Middle frontal gyrus (tissue), 1 donor: ENCODE results near the gene STOM.

Source experiments
- DNase-seq: peaks from one replicate; pipeline ENCODE4 v3.0.0-alpha.2; 2015; ENCODE audit warnings: low spot score; ENCODE audit errors: extremely low spot score

STOM gene

DNA sequence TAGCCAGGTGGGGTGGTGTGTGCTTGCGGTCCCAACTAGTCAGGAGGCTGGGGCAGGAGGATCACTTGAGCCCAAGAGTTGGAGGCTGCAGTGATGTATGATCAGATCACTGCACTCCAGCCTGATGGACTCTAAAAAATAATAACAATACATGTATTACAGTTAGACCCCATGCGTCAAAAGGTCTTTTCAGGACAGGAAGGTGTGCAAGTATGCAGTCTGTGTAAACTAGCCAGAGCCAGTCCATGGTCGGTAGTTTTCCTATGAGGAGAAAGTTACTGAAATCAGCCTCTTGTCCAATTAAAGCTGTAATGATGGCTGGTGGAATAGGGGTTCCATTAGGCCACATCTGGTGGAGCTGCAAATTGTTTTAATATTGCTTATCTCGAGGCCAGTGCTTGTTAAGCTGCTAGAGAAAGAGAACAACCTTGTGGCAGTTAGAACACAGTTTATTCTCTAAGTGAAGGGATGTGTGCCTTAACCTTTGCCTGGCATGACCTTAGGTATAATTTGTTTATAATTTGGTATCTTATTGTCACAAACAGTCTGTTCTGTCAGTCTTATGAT, 1.5 kb upstream of the STOM start:
- no peak for DNase-seq

DNA sequence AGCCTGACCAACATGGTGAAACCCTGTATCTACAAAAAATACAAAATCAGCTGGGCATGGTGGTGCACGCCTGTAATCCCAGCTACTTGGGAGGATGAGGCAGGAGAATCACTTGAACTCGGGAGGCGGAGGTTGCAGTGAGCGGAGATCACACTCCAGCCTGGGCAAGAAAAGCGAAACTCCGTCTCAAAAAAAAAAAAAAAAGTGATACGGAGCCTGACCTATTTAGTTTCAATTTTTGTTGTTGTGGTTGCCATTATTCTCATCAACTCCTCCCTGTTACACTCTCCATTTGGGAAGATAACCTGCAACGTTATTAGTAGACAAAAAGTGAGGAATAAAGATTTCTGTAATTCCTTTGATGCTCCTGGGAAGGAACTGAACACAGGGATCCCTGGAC, 1.3 kb downstream of the STOM start:
- DNase-seq: no peak

DNA sequence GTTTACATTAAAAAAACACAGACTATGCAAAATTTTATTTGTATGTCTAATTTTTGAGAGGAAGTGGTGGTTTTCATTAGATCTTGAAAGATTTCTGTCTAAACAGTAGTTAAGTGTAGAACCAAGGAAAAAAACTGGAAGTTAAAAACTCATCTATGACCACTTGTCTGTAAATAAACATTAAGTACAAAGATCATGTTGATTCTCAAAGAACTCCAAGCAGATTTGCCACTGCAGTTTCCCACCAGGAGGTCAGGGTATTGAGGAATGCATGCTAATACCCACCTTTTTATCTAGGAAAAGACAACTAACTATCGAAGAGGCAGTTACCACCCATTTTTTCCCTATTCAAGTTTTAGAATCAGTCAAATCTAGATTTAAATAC, 1.9 kb downstream of the STOM start:
- no peak for DNase-seq

DNA sequence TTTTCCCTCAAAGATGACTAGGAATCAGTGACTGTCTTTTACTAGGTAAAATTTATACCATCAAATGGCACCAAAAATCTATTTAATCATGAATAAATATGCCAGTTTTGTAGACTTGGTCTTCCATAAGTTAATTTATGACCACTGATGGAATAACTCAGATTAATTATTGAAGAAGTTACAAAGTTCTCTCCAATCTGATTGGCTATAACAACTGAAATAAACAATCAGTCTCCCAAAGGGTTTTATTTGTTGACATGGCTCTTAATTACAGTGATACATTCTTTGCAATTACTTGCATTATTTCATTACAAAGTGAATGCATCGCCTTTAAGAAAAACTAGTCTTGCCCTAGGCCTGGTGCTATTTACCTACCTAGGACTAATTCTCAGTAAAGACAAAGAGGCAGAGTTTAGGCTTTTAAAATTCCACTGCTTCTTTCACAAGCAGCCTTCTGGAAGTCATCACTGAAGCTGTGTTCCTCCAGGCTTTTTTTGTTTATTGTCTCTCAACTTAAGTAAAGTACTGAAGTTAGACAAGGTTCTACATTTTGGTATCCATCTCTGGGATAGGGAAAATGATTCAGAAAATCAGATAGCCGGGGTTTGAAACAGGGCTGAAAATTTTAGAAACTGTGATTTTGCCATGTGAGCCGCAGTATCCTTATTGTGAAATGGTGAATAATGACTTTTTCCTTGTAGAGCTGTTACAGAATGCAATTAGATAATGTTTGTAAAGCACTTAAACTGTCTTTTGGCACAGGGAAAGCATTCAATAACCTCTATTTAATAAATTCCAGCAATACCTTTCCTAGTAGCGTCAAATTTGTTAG, 2.5 kb downstream of the STOM start:
- DNase-seq: no peak

DNA sequence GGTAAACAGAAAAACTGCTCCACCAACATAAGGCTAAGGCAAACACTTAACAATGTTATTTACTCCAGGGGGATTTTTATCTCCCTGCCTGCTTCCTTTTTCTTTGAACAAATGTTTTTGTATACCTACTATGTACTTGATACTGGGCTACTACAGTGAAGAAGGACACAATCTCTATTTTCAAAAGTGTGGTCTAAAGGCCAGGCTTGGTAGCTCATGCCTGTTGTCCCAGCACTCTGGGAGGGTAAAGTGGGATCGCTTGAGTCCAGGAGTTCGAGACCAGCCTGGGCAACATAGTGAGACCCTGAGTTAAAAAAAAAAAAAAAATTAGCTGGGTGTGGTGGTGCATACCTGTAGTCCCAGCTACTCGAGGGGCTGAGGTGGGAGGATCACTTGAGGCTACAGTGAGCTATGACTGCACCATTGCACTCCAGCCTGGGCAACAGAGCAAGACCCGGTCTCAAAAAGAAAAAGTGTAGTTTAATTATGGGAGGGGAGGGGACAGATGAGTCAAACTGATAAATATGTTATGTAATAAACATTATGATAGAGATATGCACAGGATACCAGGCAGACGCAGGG, 3.3 kb downstream of the STOM start:
- DNase-seq: no peak

DNA sequence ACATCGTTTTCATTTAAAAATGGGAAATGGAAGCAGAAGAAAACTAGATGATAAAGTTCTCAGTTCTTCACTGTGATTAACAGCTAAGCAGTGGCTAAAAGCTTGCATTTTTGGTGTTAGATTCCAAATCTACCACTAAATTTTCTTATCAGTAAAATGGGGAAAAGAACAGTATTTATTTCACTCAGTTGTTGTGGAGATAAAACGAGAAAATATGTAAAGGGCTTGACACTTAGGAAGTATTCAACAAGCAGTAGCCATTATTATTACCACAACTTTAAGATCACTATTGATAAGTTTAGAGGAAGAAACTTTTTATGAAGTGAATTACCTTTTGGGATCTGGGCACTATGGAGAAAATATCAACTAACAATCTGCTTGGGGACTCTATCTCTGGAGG, 4.5 kb downstream of the STOM start:
- DNase-seq: no peak

DNA sequence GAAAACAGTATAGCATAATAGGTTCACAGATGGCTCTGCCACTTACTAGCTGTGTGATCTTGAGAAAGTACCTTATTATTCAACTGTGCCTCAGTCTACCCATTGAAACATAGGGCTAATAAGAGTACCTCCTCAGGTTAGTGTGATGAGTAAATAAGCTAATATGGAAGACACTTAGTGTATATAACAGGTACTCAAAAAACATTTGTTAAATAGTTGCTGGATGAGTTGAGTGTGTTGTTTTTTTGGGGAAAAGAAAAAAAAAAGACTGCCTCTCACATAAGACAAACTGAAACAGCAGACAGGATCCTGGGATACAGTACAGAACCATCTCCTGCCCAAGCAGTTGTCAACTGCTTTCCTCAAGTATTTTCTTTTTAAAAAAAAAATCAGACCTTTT, 5.2 kb downstream of the STOM start:
- DNase-seq: no peak

DNA sequence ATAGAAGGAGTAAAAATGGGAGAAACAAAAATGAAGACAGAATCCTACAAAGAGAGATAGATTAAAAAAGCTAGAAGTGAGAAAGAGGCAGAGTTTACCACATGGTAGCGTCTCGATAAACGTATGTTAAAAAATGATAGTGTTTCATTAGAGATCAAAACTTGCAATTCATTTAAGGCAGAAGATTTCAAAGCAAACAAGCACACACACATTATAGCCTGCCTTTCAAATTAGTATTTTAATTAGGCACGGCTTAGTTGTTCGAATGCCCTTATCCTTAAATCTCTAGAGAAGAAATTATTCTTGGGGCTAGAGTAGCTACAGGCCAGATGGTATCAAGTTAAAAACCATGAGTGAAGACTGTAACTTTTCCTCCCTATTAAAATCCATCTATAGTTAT, 6.0 kb downstream of the STOM start:
- no peak for DNase-seq

DNA sequence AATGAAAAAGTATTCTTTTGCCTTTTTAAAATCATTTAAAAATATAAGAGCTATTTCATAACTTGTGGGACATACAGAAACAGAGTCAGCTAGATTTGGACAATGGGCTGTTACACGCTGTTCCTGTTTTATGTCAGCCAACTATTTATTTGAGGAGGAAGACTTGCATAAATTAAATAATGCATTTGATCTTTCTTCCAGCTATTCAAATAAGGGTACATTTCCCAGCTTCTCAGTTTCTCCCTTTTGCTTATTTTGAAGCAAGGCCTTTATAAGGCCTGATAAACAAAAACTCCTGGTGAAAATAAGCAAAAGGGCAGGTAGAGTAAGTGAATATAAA, 6.5 kb downstream of the STOM start:
- no peak for DNase-seq

DNA sequence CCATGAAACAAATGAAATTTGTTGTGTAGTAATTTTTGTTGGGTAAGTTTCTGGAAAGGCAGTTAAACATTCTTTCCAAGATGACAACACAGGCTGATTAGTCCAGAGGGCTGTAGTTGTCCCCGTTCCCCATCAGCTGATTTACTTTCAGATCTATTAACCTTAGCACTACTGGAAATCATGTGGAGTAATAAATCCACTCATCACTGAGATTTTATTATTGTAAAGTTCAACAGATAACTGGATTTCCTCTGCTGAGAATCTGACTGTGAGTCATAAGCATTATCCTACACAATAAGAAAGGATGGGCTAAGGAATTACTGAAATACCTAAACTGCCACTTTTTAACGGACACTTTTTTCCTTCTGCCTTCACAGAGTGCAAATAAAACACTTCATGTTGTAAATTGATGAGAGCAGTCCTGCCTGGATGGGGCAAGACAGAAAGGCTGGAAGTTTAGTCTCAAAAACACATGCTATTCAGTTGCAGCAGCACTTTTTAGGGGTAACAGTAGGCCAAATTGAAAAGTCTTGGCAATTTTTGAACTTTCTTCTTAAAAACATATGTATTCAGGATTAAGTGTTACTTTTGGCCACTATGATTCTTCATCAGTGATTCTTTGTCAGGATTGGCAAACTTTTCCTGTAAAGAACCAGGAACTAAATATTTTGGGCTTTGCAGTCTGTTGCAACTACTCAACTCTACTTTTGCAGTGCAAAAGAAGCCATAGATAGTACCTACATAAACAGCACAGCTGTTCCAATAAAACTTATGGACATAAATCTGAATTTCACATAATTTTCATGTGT, 7.0 kb downstream of the STOM start:
- DNase-seq: no peak

DNA sequence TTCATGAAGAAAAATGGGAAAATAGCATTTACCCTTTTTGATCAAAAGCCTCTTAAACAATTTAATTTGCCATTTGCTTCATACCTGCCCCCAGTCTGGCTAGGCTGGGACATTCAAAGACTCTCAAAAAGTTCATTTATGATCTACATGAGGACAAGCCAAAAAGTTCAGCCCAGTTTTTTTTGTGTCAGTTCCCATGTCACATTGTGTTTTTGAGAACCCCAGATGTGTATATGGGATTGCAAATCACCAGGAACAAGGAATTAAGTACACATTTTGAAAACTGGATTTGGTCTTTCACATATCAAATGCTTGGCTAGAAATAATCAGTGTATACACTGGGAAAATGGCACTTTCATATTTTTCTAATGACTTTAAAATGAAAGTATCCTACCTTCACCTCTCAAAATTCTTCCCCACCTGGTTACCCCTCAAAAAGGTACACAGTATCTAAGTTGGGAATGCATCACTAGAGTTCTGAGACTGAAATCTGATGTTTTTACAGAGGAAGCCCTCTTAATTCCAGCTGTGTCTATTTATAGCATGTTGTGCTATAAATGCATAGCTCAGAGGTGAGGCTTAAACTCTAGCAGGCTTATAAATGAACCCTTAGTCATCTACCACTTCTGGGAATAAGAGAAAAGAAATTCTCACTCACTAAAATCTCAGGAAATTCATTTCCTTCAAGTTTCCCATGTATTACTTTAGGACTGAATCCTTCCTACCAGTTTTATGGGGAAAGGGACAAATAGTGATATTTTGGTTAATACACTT, 9.3 kb downstream of the STOM start:
- DNase-seq: no peak

DNA sequence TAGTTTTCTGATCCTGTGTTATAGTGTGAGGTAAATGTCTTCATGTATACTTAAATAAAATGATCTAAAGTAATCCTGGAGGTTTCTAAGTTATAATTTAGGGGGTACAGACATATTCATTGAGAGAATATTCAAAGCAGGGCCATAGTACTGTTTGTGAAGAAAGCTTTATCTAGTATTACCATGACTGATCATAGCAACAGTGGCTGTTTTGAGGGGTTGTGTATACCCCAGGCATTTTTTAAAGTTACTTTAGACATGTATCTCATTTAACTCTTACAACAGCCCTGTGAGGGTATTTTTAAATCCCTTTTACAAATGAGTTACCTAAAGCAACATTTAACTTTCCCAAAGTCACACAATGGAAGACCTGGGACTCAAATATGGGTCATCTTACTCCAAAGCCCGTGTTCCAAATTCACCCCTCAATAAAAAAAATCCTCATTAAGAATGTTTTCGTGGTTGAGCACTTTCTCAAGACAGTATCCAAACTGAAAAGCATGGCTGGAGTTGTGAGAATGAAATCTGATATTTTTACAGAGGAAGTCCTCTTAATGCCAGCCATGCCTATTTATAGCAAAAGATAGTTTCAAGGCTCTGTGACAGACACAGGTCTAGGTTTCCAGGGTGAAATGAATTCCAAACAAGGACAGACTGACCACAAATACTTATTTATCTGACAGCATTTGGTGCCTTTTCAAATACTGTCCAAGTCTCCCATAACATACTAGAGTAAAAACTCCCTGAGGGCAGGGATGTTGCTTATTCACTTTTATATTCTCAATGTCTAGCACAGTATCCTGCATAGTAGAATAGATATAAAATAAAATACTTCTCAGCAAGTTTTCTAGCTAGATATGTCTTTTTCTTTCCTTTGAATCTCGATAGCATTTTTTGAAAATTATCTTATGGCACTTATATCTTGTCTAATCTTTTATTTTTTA, 10.4 kb downstream of the STOM start:
- DNase-seq: no peak

DNA sequence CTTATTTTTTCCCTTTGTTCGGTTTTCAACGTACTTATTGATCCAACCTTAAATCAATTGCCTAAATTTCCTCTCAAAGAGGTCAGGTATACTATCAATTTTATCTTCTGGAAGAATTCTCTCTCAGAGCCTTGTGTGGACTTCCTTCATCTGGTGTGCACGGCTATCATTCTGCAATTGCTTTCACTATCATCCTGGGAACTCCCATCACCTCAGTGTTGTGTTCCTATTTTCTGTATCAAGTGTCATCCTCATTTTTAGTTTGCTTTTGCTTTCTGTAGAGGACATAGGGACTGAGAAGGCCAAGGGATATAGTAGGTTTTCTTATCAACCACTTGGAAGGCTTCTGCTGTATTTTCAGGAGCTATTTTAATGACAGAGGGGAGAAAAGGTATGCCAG, 11.3 kb downstream of the STOM start:
- no peak for DNase-seq

DNA sequence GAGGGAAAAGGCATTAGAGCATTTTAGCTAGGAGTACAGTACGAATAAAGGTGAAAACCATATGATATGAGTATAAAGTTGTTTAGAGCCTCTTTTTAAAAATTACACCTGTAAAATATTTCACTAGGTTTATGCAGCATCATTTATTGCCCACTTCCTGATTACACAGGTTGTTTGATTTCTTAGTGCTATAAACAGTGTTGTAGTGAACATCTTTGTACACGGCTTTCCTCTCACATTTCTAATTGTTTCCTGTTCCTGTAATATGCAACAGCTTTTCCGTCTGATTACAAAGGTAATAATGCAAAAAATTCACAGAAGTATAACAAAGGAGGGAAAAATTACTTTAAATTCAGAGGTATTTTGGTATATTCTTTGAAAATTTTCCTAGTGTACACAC, 13.0 kb downstream of the STOM start:
- no peak for DNase-seq

DNA sequence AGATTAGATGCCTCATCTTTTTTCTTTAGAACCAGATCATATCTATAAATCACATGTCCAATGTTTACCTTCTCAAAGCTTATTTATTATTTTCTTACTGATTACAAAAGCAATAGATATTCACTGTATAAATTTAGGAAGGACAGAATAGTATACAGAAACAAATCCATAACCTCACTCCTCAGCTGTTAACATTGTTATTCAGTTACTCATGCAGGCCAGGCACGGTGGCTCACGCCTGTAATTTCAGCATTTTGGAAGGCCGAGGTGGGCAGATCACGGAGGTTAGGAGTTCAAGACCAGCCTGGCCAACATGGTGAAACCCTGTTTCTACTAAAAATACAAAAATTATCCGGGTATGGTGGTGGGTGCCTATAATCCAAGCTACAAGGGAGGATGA, 15.3 kb downstream of the STOM start:
- DNase-seq: no peak

DNA sequence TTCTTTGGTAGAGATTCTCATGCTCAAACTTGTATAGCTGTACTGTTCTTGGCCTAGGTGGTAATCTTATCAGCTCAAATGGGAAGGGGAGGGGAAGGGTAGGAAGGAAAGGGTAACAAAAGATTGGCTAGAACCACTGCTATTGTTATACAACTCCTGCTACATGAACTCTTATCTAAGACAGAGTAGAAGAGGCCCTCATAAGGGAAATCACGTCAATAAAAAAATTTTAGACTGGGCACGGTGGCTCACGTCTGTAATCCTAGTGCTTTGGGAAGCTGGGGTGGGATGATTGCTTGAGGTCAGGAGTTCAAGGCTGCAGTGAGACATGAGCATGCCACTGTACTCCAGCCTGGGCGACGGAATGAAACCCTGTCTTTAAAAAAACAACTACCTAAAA, 15.9 kb downstream of the STOM start:
- DNase-seq: no peak

DNA sequence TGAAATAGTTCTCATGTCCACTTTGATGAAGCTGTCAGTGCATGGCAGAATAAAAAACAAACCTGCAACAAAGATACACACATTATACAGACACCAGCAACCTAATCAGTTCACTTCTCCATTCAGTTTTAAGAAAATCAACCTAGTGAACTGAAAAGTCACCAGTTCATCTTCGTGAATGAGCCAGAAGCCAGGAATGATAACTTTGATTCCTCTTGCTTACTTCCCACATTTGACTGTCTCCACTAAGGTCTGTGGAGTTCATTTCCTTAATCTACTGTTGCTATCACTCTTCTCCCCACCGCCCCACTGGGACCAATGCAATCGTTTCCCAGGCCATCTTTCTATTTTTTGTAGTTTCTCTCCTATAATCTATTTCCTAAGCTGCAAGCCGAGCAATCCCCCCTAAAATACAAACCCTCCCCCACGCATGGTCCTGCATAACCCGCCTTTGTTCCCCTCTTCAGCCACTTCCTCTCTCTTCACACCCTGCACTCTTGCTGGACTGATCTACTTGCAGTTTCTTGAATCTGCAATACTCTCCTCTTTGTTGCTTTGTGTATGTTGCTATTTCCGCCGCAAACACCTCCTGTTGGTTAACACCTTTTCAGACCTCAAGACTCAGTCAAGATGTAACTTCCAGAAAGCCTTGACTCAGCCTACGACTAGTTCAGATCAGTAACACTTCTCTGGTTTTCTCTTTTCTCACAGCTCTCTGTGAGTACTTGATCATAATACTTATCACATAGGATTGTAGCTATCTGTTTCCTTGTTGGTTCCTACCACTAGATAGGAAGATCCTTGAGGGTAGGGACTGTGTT, 16.6 kb downstream of the STOM start:
- DNase-seq: no peak

DNA sequence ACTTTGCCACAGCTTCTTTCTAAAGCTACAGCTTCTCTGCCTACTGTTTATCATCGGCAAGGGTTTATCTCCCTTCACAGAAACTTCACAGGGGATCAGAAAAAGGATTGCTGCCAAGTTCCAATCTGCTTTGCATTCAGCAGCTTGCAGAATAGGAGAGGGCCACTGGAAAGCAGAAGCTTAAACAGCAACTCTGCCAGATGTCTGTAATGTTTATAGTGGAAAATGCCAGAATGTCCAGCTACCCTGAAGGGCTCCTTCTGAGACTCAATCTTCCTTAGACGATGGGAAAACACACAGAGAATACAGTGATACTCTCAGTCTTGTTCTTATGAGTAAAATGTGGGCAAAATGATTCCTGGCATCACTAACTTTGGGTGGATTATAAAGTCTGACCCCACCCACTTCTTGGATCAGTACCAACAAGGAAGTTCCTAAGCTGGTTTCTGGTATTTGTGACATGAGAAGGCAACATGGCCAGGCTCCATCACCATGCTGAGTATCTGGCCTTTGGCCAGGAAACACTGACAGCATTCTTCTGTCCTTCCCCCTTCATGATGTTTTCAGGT, 19.0 kb downstream of the STOM start:
- DNase-seq: peak; percentile 25

DNA sequence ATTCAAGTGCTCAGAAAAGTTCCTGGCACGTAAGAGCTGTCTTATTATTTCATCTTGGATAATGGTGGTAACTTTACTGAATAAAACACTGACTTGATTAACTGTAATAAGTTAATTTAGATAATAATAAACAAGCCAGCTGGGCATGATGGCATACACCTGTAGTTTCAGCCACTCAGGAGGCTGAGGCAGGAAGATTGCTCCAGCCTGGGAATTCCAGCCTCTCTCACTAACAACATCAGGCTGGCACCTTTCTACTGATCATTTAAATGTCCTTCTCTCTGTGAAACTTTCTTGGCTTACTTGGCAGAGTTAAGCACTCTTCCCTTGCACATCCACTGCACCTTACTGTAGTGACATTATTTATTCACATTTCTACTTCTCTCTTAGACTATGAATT, 20.0 kb downstream of the STOM start:
- DNase-seq: no peak
